IPS-15b (cell line): ENCODE measurements around the gene TTC39B.

Source experiments
- H3K27me3 ChIP-seq: one replicate; pipeline ENCODE4 v1.6.1; 2013; ENCODE audit warnings: low read length; ENCODE audit not compliant: control insufficient read depth, insufficient read depth
- H3K36me3 ChIP-seq: one replicate; pipeline ENCODE4 v1.6.1; 2013; ENCODE audit warnings: low read length; ENCODE audit not compliant: control insufficient read depth, insufficient read depth
- H3K4me1 ChIP-seq: one replicate; pipeline ENCODE4 v1.6.1; 2013; ENCODE audit warnings: mild to moderate bottlenecking, low read length; ENCODE audit not compliant: control insufficient read depth, insufficient read depth
- H3K4me3 ChIP-seq: one replicate; pipeline ENCODE4 v1.5.1; 2013; ENCODE audit warnings: low read depth, low read length
- H3K9ac ChIP-seq: one replicate; pipeline ENCODE4 v1.6.1; 2013; ENCODE audit warnings: low read depth, mild to moderate bottlenecking, low read length
- H3K9me3 ChIP-seq: one replicate; pipeline ENCODE4 v1.6.1; 2013; ENCODE audit warnings: mild to moderate bottlenecking, low read length; ENCODE audit not compliant: control insufficient read depth, insufficient read depth

The TTC39B gene

GRCh38 chr9:15219546-15219945, 87.5 kb downstream of the TTC39B start:
- H3K4me3 ChIP-seq = no peak overlapping the region
- H3K27me3 ChIP-seq = no peaks in the 10 kb centered on the region
- H3K36me3 ChIP-seq = no peaks in the 10 kb centered on the region
- no peaks in the 10 kb centered on the region for H3K9me3 ChIP-seq
- H3K4me1 ChIP-seq = no peaks in the 10 kb centered on the region
- no peak overlapping the region for H3K9ac ChIP-seq

DNA sequence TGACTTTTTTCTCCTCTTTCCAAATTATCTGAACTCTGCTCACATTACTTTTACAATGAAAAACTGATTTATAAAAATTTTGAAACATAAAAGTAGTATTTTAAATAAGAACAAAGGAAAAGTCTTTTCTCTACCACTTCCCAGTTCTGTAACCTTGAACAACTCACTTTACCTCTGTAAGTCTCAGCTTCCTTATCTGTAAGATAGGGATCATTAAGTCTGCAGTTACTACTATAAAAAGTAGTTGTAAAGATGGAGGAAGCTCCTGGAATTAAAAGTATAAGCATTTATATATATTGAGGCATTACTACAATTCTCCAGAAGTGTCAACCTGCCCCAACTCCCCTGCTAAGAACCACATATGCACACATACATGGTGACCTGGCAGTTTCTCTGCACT, 88.0 kb downstream of the TTC39B start:
- Histone ChIP-seq H3K4me1 (no peaks in the 10 kb centered on the region), H3K36me3 (no peaks in the 10 kb centered on the region), H3K4me3 (no peak overlapping the region), H3K9me3 (no peaks in the 10 kb centered on the region), H3K27me3 (no peaks in the 10 kb centered on the region), H3K9ac (no peak overlapping the region)

- no peak overlapping the region for H3K4me3 ChIP-seq
- no peaks in the 10 kb centered on the region for H3K9me3 ChIP-seq
- no peaks in the 10 kb centered on the region for H3K36me3 ChIP-seq
- no peak overlapping the region for H3K9ac ChIP-seq
- no peaks in the 10 kb centered on the region for H3K27me3 ChIP-seq
- H3K4me1 ChIP-seq = no peaks in the 10 kb centered on the region
Measured at GRCh38 chr9:15213249-15213648, 93.8 kb downstream of the TTC39B start.

GRCh38 chr9:15211815-15212495, 95.1 kb downstream of the TTC39B start:
- Histone ChIP-seq H3K9me3 (no peaks in the 10 kb centered on the region), H3K27me3 (no peaks in the 10 kb centered on the region), H3K4me3 (no peak overlapping the region), H3K4me1 (no peaks in the 10 kb centered on the region), H3K36me3 (no peaks in the 10 kb centered on the region), H3K9ac (no peak overlapping the region)

DNA sequence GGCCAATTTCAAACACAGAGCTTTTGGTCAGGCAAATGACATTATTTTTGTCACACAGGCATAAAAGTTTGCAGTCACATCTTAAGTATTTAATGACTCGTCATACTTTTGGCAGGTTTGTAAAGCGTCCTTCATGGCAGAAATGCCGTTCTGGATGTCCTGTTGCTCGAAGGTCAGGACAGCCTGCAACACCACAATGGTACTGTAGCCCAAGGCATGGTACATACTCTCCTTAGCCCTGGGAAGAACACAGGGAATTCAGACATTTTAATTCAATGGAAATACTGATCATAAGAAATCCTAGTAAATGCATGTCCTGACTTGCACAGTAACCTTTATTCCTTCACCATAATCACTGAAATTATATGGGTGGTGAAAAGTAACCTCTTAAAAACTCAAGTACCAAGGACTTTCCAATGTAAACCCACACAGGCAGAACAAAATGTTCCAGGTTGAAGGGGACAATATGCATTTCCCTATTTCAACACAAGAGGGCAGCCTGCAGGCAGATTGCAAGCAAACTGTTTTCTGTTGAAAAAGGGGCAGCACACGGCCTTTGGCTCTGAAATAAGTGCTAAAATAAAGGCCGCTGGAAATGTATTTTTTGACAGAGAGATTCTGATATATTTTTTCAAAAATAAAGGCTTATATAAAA, 95.7 kb downstream of the TTC39B start:
- Histone ChIP-seq H3K27me3 (no peaks in the 10 kb centered on the region), H3K36me3 (no peaks in the 10 kb centered on the region), H3K9me3 (no peaks in the 10 kb centered on the region), H3K4me1 (no peaks in the 10 kb centered on the region), H3K9ac (no peak overlapping the region), H3K4me3 (no peak overlapping the region)

DNA sequence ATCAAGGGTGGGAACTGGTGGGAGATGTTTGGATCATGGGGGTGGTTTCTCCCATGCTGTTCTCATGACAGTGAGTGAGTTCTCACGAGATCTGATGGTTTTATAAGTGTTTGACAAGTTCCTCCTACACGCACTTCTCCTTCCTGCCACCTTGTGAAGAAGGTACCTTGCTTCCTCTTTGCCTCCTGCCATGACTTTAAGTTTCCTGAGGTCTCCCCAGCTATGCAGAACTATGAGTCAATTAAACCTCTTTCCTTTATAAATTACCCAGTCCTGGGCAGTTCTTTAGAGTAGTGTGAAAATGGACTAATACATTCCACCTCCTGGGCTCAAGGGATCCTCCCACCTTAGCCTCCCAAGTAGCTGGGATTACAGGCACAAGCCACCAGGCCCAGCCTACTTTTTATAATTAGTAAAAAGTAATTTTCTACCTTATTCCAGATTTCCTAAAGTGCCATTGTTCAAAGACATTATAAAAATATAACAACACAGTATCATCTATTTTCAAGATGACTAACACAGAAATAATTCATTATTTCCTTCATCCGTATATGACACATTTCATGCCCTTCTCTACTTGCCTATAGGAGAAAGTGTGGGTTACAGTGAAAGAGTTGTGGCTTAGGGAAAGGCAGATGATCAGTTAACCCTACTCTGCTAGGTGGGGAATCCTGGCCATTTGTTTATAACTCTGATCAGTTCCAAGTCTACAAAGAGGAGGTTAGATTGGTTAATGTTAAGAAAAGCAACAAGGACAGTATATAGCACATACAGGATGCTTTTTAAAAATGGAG, 99.9 kb downstream of the TTC39B start:
- Histone ChIP-seq H3K9me3 (no peaks in the 10 kb centered on the region), H3K4me3 (no peak overlapping the region), H3K36me3 (no peaks in the 10 kb centered on the region), H3K27me3 (no peaks in the 10 kb centered on the region), H3K4me1 (no peaks in the 10 kb centered on the region), H3K9ac (no peak overlapping the region)

DNA sequence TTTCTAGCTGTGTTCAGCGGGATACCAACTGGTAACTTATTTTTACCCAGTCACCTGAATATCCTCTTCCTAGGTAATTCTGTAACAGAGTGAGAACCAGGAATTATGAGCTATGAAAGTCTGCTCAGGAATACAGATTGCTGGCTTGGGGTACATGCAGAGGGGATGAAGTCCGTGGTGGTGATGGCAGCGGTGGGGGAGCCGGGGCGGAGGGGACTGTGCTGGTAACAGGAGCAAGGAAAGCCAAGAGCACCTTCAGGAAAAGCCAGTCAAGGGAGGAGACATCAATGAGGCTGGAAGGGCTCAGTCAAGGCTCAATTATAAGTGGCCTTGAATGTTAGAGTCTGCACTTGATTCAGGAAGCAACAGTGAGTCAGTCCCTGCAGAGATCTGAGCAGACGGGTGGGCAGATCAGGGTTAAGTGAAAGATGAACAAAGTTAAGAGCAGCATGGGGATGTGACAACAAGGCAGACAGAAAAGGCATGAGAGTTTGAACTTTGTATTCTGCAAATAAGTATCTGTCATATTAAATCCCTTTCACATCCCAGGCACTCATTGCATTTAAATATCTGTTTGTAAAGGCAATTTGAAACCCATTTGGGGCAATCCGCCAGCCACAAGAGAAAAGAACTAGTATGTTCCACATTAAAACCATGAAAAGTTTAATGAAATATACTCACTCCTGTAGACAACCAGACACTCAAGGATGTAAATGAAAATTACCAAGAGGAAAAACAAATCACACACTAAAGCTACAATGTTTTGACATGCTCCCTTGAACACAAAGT, 101.2 kb downstream of the TTC39B start:
- no peaks in the 10 kb centered on the region for H3K27me3 ChIP-seq
- H3K9me3 ChIP-seq = no peaks in the 10 kb centered on the region
- H3K4me3 ChIP-seq = no peak overlapping the region
- no peaks in the 10 kb centered on the region for H3K4me1 ChIP-seq
- no peaks in the 10 kb centered on the region for H3K36me3 ChIP-seq
- no peak overlapping the region for H3K9ac ChIP-seq

DNA sequence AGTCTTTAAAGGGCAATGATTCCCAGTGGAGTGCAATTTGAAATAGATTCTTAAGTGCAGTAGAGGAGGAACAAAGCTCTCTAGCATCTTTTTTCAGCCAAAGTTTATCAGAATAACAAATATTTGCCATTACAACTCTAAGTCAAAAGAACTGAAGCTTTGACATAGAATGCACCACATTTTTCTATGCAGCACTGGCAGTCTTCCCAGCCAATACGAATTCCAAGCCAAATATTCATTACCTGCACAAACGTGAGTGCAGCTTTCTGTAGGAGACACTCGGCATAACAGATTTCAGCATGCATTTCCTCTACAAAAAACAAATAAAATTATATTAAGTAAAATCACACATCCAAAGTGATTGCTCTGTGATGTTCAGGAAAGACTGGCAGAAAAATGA, 103.4 kb downstream of the TTC39B start:
- Histone ChIP-seq H3K9me3 (no peaks in the 10 kb centered on the region), H3K9ac (no peak overlapping the region), H3K4me3 (no peak overlapping the region)

DNA sequence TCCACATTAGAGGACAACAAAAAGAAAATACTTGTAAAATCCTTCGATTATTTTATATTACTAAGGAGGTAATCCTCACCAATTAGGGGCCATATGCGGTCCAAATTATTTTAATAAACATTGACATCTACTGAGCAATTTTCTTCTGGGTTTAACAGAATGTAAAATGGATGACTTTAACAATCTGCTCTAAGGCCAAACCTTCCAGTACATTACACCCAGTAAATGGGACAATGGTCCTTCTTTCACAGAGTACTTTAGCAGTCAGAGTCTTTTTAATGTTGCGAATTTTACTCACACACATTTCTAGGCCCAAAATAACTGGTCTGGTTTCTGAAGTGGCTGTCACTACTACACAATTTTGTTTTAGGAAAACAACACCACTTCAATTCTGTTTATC, 106.9 kb downstream of the TTC39B start:
- no peaks in the 10 kb centered on the region for H3K27me3 ChIP-seq

More for the DNA sequence above, 103.4 kb downstream of the TTC39B start:
- Histone ChIP-seq H3K27me3 (no peaks in the 10 kb centered on the region), H3K4me1 (no peaks in the 10 kb centered on the region), H3K36me3 (no peaks in the 10 kb centered on the region)

DNA sequence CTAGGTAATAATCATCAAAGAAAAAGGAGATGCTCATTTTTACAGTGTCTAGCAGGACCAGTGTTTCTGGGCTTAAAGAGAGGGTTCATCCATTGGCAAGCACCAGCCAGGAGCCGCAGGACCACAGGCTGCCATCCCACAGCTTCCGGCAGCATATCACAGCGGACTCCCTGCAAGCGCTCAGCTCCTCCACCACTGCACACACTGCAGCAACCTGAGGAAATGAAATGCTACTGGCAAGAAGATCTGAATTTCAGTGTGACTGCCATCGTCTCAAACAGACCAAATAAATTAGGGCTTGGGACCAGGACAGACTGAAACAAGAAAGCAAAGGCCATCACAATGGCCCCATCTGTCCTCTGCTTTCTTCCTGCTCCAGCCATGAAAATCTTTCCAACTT, 114.2 kb downstream of the TTC39B start:
- H3K27me3 ChIP-seq = no peaks in the 10 kb centered on the region
- no peaks in the 10 kb centered on the region for H3K9me3 ChIP-seq
- H3K4me3 ChIP-seq = no peak overlapping the region
- no peaks in the 10 kb centered on the region for H3K36me3 ChIP-seq
- H3K4me1 ChIP-seq = no peaks in the 10 kb centered on the region
- no peak overlapping the region for H3K9ac ChIP-seq

More for the DNA sequence above, 106.9 kb downstream of the TTC39B start:
- Histone ChIP-seq H3K36me3 (no peaks in the 10 kb centered on the region), H3K9me3 (no peaks in the 10 kb centered on the region), H3K4me1 (no peaks in the 10 kb centered on the region), H3K4me3 (no peak overlapping the region), H3K9ac (no peak overlapping the region)

- H3K9me3 ChIP-seq = no peaks in the 10 kb centered on the region
- H3K4me3 ChIP-seq = no peak overlapping the region
- H3K4me1 ChIP-seq = no peaks in the 10 kb centered on the region
- no peak overlapping the region for H3K9ac ChIP-seq
- H3K27me3 ChIP-seq = no peaks in the 10 kb centered on the region
- no peaks in the 10 kb centered on the region for H3K36me3 ChIP-seq
Measured at GRCh38 chr9:15191378-15191777, 115.6 kb downstream of the TTC39B start.
